GM21576 (cell line): Measurements from ENCODE around the gene MTAP.

ENCODE experiments used
- ATAC-seq: cut with Tn5 transposase; IDR thresholded peaks from one replicate; pipeline ENCODE4 v1.9.1; 2021; ENCODE audit warnings: mild to moderate bottlenecking, moderate library complexity; ENCODE audit not compliant: unreplicated experiment

Gene MTAP

GRCh38 chr9:21841133-21841532, 38.7 kb downstream of the MTAP start:
- ATAC-seq: no peak

GRCh38 chr9:21848615-21849014, 46.2 kb downstream of the MTAP start:
- ATAC-seq: no peak

- ATAC-seq: peak; percentile 99
Observed at GRCh38 chr9:21852754-21853153, 50.3 kb downstream of the MTAP start.

- ATAC-seq: no peak
Observed at GRCh38 chr9:21853414-21853813, 51.0 kb downstream of the MTAP start.

GRCh38 chr9:21854119-21854518, 51.7 kb downstream of the MTAP start:
- no peak for ATAC-seq

- ATAC-seq: no peak
Observed at GRCh38 chr9:21854594-21854993, 52.2 kb downstream of the MTAP start.

GRCh38 chr9:21856301-21857094, 54.1 kb downstream of the MTAP start:
- ATAC-seq: no peak

- ATAC-seq: no peak
Observed at GRCh38 chr9:21862871-21863270, 60.4 kb downstream of the MTAP start.

GRCh38 chr9:21864505-21864904, 62.1 kb downstream of the MTAP start:
- no peak for ATAC-seq

- ATAC-seq: no peak
Observed at GRCh38 chr9:21866302-21866701, 63.9 kb downstream of the MTAP start.

- ATAC-seq: no peak
Observed at GRCh38 chr9:21871256-21871975, 69.0 kb downstream of the MTAP start.

- no peak for ATAC-seq
Observed at GRCh38 chr9:21872696-21873095, 70.3 kb downstream of the MTAP start.

GRCh38 chr9:21873540-21874221, 71.2 kb downstream of the MTAP start:
- no peak for ATAC-seq

- ATAC-seq: no peak
Observed at GRCh38 chr9:21875893-21876292, 73.5 kb downstream of the MTAP start.

GRCh38 chr9:21883642-21884041, 81.2 kb downstream of the MTAP start:
- ATAC-seq: peak; percentile 63

- no peak for ATAC-seq
Observed at GRCh38 chr9:21889673-21890072, 87.2 kb downstream of the MTAP start.

- ATAC-seq: no peak
Observed at GRCh38 chr9:21890696-21891095, 88.3 kb downstream of the MTAP start.

- peak; percentile 10 for ATAC-seq
Observed at GRCh38 chr9:21901546-21901945, 99.1 kb downstream of the MTAP start.

- ATAC-seq: peak; percentile 67
Observed at GRCh38 chr9:21902136-21902535, 99.7 kb downstream of the MTAP start.

GRCh38 chr9:21903380-21903965, 101.0 kb downstream of the MTAP start:
- ATAC-seq: no peak

GRCh38 chr9:21904371-21904770, 101.9 kb downstream of the MTAP start:
- no peak for ATAC-seq
